Stimulated activated CD4-positive, alpha-beta T cell treated with anti-CD3 and anti-CD28 coated beads, Interleukin-4, amount 100 ng/mL, for 4 hours (primary cell): ENCODE measurements around the gene DOCK2.
A peak's percentile ranks its signal among the peaks of the same experiment; 100 is the strongest.
"Not testable (repeated sequence)": the region's sequence is repeated elsewhere in the genome, so short reads cannot be mapped to it uniquely, and the experiment has no call there.

Experiments used
- DNase-seq, 2 experiments: peaks; one replicate each; pipeline ENCODE4 v3.0.0-alpha.2; 2020

DOCK2 gene

DNA sequence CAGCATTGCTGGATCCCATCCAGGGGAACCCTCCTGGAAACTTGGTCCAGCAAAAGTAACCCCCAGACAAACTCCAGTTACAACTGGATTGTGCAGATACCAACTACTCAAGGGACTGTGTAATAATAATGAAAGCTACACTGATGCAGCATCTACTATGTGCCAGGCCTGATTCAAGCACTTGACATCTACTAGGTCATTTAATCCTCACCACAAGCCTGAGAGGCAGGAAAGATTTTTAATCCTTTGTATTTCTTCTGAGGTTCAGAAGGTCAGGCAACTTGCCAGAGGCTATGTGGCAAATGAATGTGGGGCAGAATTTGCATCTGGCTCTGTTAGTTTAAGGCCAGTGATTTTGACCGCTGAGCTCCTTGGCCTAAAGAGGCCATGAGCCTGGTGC is 439.1 kb downstream of the DOCK2 start:
- no peak for DNase-seq

DNA sequence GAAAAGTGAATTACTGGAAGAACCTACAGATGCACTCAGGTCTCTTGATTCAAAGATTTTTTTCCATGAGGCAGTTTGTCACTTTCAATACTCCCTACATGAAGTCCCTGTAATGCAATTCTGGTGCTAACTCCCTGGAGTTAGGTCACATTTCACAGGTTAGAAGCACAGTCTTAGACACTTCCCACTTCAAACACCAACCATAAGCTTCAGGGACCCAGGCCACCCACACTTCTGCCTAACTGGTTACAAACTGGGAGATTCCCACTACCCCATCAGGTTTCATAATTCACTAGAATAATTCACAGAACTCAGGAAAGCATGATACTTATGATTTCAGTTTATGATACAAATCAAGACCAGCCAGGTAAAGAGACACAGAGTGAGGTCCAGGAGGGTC is 439.7 kb downstream of the DOCK2 start:
- DNase-seq = no peak

DNA sequence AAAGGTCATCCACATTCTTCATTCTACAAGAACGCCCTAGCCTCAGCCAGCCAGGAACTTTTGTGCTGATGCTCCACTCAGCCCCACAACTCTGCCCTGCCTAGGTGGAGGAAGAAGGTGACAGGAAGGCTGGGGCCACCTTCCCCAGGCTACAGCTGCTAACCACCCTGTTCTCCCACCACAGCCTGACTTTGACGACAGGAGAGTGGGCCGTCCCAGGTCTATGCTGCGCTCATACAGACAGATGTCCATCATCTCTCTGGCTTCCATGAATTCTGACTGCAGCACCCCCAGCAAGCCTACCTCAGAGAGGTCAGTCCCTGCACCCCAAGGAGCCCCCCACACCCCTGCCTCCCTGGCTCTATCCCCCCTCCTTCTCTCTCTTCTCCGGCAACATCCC is 440.5 kb downstream of the DOCK2 start:
- no peak for DNase-seq

DNA sequence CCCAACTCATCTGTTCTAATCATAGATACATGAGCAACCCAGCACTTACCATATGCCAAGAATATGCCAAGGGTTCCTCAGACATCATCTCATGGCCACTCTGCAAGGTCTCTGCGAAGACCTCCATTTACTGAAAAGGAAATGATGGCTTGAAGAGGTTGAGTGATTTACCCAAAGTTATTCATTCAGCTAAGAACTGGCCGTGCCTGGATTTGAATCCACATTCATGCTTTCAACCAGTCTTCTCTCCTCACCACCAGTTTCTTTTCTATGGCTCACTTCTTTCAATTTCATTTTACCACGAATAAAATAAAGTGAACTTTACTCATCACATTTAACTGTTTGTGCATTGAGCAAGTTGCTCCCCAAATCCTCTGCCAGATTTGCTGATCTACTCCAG is 441.4 kb downstream of the DOCK2 start:
- DNase-seq = no peak

DNA sequence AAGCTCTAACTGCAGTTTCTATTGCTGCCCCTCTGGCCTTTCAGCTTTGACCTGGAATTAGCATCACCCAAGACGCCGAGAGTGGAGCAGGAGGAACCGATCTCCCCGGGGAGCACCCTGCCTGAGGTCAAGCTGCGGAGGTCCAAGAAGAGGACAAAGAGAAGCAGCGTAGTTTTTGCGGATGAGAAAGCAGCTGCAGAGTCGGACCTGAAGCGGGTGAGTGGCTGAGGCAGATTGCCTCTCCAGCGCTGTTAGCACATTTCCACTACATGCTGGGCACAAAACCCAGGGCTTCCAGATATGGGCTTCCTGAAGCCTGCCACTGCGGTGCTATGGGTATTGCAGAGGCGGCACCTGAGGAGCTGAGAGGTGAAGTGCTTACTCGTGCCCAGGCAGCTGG is 441.9 kb downstream of the DOCK2 start:
- no peak for DNase-seq

DNA sequence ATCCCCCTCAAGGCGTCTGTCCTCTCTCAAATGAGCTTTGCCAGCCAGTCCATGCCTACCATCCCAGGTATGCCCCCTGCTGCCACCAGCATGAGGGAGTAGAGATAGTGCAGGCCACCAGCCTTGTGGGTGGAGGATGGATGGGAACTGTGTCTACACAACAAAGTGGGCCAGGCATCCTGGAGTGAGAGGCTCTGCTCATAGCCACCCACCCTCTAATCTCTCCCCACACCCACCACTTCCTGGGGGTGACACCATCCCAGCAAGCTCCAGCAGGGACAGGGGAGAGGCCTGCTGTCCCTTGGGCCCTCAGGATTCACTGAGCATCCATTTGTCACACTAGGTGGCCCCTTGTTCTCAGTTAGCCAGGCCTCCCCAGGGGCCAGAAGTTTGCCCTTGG is 443.1 kb downstream of the DOCK2 start:
- DNase-seq = no peak

DNA sequence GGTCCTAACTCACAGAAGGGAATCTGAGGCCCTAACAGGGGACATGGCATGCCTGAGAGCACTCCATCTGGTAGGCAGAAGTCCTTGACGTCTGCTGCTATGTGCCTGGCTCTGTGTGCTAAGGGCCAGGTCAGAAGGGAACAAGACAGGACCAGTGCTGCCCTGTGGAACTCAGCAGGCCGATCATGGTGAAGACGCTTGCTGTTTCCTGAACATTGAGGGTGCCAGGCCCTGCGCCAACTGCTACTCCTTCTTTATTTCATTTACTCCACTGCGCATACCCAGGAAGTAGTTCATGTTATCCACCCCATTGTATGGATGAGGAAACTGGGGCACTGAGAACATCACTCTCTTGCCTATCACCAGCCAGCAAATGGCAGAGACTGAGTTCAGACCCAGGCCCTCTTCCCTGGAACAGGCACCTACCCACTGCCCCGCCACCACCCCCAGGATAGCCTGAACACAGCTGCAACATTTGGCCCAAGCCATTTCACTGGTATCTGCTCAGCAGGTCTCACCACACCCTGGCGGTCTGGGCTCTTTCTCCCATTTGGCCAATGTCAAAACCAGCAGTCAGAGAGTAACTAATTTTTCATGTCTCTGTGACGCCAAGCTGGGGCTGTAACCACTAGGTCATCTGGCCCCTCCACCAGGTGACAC is 443.8 kb downstream of the DOCK2 start:
- no peak for DNase-seq

DNA sequence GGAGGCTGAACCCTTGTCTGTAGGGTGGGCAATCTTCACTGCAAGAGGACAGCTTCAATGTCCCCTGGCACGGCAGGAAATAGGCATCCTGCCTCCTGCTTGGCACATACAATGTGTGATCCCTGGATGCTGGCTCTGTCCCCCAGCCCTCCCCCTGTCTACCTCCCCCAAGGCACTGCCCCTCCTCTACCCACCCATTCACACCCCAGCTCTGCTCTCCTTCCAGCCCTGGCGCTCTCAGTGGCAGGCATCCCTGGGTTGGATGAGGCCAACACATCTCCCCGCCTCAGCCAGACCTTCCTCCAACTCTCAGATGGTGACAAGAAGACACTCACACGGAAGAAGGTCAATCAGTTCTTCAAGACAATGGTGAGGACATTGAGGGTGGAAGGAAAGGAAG is 444.5 kb downstream of the DOCK2 start:
- DNase-seq = no peak

DNA sequence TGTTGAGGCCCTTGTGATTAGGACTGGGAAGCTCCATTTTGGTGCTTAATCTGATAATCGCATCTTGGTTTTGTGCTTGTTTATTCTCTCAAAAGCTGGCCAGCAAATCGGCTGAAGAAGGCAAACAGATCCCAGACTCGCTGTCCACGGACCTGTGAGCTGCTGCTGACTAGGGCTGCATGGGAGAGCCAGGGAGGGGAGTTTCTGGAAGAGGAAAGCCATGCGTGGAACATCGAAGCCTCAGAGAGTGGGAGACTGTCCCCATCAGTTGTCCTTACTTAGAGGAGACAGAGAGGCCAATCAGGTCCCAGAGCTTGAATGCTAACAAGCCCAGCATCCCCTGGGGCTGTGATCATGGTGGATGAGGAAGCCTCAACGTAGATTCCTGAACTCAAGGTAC is 445.6 kb downstream of the DOCK2 start:
- no peak for DNase-seq

DNA sequence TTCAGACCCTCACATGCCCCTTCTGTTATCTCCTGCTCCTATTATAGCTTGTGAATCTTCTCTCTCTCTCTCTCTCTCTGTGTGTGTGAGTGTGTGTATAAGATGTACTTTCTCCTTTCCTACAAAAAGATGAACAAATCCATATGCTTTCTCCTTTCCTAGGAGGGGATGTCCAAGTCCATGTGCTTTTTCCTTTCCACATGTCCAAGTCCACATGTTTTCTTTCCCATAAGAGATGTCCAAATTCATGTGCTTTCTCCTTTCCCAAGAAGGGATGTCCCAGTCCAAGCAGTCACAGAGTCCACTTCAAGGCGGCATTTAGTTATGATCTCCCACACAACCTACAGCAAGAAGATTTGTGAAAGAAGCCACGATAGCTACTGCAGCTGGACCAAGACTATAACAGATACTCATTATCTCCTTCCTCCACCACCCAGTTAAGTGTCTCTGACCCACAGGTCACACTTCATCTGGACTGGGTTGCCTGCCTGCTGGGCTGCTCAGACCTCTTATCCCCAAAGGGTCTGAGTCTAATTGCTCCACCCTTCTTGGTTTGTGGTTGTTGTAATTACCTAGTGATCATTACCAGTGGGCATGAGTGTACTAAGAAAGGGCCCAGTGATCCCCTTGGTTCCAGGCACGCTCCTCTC is 450.2 kb downstream of the DOCK2 start:
- no peak for DNase-seq

DNA sequence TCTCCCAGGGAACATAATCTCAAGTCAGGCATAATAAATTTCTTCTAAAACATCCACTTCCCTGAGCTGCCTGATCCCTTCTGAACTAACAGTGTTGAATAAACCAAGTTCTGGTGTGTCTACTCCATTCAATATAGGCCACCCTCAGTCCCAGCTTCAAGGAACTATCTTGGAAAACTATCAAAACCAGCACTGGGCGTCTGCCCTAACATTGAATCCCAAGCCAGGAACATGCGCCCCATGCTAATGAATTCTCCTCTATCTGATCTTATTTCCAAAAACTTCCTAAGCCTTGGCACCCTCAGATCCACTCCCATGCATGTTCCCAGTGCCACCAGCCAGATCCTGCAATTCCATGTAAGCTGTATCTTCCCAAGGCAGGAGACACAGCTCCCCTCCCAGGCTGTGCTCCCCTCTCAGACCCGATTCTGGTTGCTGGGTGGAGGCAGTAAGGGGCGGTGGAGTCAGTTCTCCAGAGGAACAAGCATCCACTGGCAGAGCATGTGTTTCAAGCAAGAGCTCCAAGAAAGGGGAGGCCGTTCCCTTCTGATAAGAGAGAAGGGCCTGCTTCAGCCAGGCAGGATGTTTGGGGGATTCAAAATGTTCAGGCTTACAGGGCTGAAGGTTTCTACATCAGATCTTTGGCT is 455.5 kb downstream of the DOCK2 start:
- no peak for DNase-seq

DNA sequence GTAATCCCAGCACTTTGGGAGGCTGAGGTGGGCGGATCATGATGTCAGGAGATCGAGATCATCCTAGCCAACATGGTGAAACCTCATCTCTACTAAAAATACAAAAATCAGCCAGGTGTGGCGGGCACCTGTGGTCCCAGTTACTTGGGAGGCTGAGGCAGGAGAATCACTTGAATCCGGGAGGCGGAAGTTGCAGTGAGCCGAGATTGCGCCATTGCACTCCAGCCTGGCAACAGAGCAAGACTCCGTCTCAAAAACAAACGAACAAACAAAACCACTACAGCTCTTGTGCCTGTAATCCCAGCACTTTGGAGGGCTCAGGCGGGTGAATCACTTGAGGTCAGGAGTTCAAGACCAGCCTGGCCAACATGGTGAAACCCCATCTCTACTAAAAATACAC is 457.3 kb downstream of the DOCK2 start:
- not testable (repeated sequence) for DNase-seq

DNA sequence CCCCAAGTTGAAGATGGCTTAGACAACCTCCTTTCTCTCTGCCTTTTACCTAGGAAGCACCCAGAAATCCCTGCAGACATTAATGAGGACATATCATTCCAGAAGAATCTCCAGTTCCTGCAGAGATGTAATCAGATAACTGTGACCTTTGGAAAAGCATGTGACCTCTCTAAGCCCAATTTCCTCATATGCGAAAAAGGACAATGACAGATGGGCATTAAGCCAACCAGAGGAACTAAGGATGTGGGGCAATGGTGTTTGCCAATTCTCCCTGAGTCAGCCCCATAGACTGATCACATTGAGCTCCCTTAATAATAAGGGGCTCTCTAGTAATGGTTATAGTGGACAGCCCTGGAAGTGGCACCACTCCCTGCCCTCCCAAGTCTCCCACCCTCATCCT is 458.6 kb downstream of the DOCK2 start:
- DNase-seq = no peak

DNA sequence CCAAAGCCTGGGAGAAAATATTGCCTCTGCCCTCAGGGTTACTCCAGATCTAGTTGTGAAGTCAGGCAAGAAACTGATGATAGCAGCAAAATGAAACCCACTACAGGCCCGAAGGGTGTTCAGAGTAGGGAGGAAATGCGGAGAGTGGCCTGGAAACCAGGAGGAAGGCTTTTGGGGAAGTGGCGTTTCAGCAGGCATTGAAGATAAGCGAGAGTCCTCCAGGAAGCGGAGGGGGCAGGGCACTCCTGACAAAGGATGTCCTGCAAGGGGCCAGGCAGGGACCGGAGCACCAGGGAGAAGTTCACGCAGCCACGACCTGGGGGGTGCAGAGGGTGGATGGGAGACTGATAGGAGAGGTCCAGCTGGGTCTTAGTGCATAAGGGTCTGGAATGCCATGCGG is 460.9 kb downstream of the DOCK2 start:
- no peak for DNase-seq

DNA sequence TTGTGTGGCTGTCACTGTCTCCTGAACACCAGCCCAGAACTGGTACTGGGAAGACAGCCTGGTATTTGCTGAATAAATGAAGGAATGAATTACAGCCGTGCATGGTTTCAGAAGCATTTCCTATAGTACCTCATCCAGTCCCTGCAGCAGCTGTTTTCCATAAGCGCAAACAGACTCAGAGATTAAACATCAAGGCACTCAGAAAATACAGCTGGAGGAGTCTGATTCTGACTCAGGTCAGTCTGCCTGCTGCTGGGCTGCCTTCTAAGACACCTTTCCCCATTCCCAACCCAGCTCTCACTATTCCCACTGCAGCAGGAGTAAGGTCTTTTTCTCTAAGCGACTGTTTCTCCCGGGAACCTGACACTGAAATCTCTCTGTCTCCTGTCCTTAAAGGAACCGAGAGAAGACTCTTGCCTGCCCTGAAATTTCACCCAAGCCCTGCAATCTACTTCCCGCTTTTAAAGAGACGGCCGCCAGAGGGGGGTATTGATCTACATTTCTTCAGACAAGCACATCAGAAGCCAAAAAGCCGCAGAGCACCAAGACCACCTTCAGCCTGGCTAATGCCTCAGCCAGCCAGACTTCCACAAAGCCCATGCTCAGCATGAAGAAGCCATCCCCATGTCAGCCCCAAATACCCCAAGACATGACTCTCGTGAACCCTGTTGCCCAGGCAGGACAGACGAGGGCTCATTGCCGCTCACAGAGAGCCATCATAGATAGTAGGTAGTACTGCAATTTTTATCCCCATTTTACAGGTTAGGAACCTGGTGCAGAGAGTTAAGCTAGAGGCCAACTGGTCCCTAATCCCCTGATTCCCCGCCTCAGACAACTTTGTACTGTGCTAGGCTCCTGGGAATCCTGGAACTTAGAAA is 463.2 kb downstream of the DOCK2 start:
- peak; percentile 50 to 61 for DNase-seq

DNA sequence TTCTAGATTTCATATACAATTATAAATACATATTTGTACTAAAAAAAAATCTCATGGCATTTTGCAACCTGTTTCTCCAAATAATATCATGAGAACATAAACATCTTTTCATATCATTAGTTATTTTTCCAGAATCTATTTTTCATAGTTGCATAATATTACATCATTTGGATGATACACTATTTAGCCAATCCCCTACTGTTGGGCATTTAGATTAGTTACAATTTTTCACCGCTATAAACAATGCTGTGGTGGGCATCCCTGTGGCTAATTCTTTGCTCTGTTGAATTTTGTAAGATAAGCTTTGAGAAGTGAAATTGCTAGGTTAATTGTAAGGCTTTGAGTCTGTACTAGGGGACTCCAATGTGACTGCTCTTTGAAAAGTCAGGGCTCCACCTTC is 466.4 kb downstream of the DOCK2 start:
- no peak for DNase-seq

DNA sequence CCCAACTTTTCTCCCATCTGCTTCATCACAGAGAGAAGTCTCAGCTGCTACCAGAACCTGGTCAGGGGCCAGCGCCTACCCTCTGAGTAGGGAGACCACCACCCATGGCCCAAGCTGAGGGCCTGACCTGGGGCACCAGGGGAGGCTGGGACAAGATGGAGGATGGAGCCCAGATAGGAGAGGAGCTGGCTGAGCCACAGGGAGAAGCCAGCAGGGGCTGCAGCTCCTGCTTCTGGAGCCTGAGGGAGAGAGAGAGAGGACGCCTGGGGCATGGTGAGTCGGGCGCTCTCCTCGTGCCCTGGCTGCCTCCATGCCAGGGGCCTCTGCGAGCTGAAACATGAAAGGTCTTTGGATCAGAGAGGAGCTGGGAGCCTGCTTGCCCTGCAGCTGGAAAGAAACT is 467.2 kb downstream of the DOCK2 start:
- no peak for DNase-seq

DNA sequence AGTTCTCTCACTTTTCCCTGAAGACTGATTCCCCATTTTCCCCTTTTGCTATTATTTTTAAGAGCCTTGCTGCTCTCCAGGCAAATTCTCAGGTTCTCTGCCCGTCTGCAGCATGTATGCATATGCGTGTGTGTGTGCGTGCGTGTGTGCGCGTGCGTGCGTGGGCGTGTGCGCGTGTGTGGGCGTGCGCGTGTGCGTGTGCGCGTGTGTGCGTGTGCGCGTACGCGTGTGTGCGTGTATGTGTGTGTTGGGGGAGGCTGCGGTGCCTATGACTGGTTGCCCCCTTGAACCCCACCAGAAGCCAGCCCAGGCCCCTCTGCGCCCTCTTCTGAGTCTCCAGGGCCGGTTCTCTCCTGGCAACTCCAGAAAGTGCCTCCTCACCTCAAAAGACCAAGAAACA is 467.6 kb downstream of the DOCK2 start:
- DNase-seq = no peak

DNA sequence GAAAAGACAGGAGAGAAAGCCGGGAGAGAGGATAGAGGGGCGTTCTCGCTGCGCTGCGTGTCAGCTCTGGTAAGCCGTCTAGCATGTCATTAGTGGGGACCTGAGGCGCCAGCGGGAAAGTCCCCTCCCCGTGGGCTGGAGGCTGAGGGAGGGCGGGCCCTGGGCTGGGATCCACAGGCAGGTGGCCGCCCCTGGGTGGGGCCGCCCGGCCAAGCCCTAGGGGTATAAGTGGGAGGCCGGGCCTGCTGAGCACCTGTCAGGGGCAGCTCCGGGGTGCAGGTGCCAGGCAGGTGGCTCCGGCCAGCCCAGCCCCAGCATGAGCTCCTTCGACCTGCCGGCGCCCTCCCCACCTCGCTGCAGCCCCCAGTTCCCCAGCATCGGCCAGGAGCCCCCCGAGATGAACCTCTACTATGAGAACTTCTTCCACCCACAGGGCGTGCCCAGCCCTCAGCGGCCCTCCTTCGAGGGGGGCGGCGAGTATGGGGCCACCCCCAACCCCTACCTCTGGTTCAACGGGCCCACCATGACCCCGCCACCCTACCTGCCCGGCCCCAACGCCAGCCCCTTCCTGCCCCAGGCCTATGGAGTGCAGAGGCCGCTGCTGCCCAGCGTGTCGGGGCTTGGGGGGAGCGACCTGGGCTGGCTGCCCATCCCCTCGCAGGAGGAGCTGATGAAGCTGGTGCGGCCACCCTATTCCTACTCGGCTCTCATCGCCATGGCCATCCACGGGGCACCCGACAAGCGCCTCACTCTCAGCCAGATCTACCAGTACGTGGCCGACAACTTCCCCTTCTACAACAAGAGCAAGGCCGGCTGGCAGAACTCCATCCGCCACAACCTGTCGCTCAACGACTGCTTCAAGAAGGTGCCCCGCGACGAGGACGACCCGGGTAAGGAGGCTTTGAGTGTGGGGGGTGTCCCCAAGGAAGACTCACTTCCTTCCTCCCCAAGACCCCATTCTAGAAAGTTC is 468.9 kb downstream of the DOCK2 start, which contains the start of gene FOXI1:
Gene FOXI1 (plus strand): TSS at position 256 of the 970 bp plus-strand sequence. CDS start 61 bp downstream, at position 317.
- no peak for DNase-seq

DNA sequence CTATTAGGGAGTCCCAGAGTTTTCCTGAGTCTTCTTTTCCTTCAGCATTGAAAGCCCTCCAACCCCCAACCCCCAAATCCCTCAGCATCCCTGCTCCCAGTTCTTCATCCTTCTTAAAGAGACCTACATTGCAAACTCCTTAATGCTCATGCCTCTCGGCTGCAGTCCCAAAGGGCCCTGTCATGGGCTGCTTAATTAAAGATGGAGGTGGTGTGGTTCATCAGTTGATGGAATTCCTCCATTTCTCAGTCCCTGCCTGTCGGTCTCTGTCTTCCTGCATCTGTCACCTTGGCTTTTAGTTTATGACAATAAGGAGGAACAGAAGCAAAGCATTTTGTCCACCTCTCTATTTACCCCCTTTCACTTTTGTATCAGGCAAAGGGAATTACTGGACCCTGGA is 470.6 kb downstream of the DOCK2 start:
- DNase-seq = no peak

DNA sequence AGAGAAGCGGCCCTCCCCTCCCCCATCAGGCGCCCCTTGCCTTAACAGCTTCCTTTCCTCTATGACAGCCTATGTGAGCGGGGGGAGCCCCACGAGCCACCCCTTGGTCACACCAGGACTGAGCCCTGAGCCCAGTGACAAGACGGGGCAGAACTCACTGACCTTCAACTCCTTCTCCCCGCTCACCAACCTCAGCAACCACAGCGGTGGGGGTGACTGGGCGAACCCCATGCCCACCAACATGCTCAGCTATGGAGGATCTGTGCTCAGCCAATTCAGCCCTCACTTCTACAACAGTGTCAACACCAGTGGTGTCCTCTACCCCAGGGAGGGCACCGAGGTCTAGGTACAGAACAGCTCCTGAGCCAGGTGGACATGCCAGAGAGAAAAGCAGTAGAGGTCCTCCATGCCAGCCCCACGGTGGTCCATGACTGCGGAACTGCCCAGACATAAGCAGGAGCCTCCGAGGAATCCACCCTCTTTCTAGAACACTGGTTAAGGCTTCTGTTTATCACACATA is 471.3 kb downstream of the DOCK2 start:
- no peak for DNase-seq
